ENCODE measurements around the gene MAPK8IP2.

The MAPK8IP2 gene

DNA sequence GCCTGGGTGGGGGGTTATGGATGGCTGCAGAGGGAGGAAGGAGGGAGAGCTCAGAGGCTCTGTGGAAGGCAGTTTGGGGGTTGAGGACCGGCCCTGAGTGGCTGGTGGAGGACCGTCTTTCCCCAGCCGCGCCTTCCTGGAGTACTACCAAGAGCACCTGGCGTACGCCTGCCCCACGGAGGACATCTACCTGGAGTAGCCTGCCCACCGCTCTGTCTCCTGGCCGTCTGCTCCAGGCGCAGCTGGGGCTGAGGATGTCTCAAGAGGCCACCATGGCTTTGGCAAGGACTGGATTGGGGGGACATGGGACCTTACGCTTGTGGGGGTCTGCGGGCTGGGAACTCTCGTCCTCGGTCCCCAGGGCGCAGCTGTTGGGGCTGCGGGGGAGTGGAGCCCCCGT, 10.0 kb downstream of the MAPK8IP2 start:
- no peaks in the 10 kb centered on the region for H3K9me3 ChIP-seq (ENCODE audit: low read length)
- no peaks in the 10 kb centered on the region for H4K20me1 ChIP-seq (ENCODE audit: insufficient read depth, low read length)
- H3K4me3 ChIP-seq (ENCODE audit: low read depth, low read length, poor library complexity, severe bottlenecking): no peak overlapping the region
- H3F3A ChIP-seq (ENCODE audit: insufficient read depth, low read length): no peaks in the 10 kb centered on the region
- no peaks in the 10 kb centered on the region for H3K27me3 ChIP-seq (ENCODE audit: insufficient read depth, low read length)
- no peaks in the 10 kb centered on the region for H3K36me3 ChIP-seq (ENCODE audit: insufficient read depth, low read length)
- no peak overlapping the region for H3K27ac ChIP-seq (ENCODE audit: low read depth, low read length, poor library complexity, severe bottlenecking)
- H3K4me1 ChIP-seq (ENCODE audit: insufficient read depth, low read length, severe bottlenecking): no peaks in the 10 kb centered on the region
- H3K9me2 ChIP-seq (ENCODE audit: low read depth, low read length): no peaks in the 10 kb centered on the region
- H3K4me2 ChIP-seq (ENCODE audit: low read length): no peak overlapping the region
- H3K9ac ChIP-seq (ENCODE audit: low read length): no peak overlapping the region
- H2AFZ ChIP-seq (ENCODE audit: low read length): no peak overlapping the region
- no peaks in the 10 kb centered on the region for H3K79me2 ChIP-seq (ENCODE audit: insufficient read depth, low read length)
- TF ChIP-seq EZH2 (IDR thresholded peaks at IDR 0.05; ENCODE audit: borderline replicate concordance, low read length): no peak
- TF ChIP-seq, protein P1, sequence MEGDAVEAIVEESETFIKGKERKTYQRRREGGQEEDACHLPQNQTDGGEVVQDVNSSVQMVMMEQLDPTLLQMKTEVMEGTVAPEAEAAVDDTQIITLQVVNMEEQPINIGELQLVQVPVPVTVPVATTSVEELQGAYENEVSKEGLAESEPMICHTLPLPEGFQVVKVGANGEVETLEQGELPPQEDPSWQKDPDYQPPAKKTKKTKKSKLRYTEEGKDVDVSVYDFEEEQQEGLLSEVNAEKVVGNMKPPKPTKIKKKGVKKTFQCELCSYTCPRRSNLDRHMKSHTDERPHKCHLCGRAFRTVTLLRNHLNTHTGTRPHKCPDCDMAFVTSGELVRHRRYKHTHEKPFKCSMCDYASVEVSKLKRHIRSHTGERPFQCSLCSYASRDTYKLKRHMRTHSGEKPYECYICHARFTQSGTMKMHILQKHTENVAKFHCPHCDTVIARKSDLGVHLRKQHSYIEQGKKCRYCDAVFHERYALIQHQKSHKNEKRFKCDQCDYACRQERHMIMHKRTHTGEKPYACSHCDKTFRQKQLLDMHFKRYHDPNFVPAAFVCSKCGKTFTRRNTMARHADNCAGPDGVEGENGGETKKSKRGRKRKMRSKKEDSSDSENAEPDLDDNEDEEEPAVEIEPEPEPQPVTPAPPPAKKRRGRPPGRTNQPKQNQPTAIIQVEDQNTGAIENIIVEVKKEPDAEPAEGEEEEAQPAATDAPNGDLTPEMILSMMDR (IDR thresholded peaks at IDR 0.05; ENCODE audit: low read length): no peak

- Histone ChIP-seq H3K36me3 (ENCODE audit: insufficient read depth, low read length) (no peaks in the 10 kb centered on the region), H3K27ac (ENCODE audit: low read depth, low read length, poor library complexity, severe bottlenecking) (no peak overlapping the region), H3K9ac (ENCODE audit: low read length) (no peak overlapping the region), H3K9me2 (ENCODE audit: low read depth, low read length) (no peaks in the 10 kb centered on the region), H4K20me1 (ENCODE audit: insufficient read depth, low read length) (no peaks in the 10 kb centered on the region), H3K4me1 (ENCODE audit: insufficient read depth, low read length, severe bottlenecking) (no peaks in the 10 kb centered on the region), H3K4me3 (ENCODE audit: low read depth, low read length, poor library complexity, severe bottlenecking) (no peak overlapping the region), H3K4me2 (ENCODE audit: low read length) (no peak overlapping the region), H3K9me3 (ENCODE audit: low read length) (no peaks in the 10 kb centered on the region), H3F3A (ENCODE audit: insufficient read depth, low read length) (no peaks in the 10 kb centered on the region), H2AFZ (ENCODE audit: low read length) (no peak overlapping the region), H3K27me3 (ENCODE audit: insufficient read depth, low read length) (no peaks in the 10 kb centered on the region), H3K79me2 (ENCODE audit: insufficient read depth, low read length) (no peaks in the 10 kb centered on the region)
- TF ChIP-seq, protein P1 (IDR thresholded peaks at IDR 0.05; ENCODE audit: low read length): no peak
- TF ChIP-seq EZH2 (IDR thresholded peaks at IDR 0.05; ENCODE audit: borderline replicate concordance, low read length): no peak
Observed at GRCh38 chr22:50611341-50612060, 10.9 kb downstream of the MAPK8IP2 start.

- no peak overlapping the region for H3K9ac ChIP-seq (ENCODE audit: low read length)
- H3F3A ChIP-seq (ENCODE audit: insufficient read depth, low read length): no peaks in the 10 kb centered on the region
- no peaks in the 10 kb centered on the region for H3K27me3 ChIP-seq (ENCODE audit: insufficient read depth, low read length)
- H4K20me1 ChIP-seq (ENCODE audit: insufficient read depth, low read length): no peaks in the 10 kb centered on the region
- H3K4me2 ChIP-seq (ENCODE audit: low read length): no peak overlapping the region
- H2AFZ ChIP-seq (ENCODE audit: low read length): no peak overlapping the region
- no peak overlapping the region for H3K4me3 ChIP-seq (ENCODE audit: low read depth, low read length, poor library complexity, severe bottlenecking)
- TF ChIP-seq, protein P1 (IDR thresholded peaks at IDR 0.05; ENCODE audit: low read length): no peak
- TF ChIP-seq EZH2 (IDR thresholded peaks at IDR 0.05; ENCODE audit: borderline replicate concordance, low read length): no peak
- no peaks in the 10 kb centered on the region for H3K9me2 ChIP-seq (ENCODE audit: low read depth, low read length)
- no peaks in the 10 kb centered on the region for H3K79me2 ChIP-seq (ENCODE audit: insufficient read depth, low read length)
- no peak overlapping the region for H3K27ac ChIP-seq (ENCODE audit: low read depth, low read length, poor library complexity, severe bottlenecking)
- H3K36me3 ChIP-seq (ENCODE audit: insufficient read depth, low read length): no peaks in the 10 kb centered on the region
- H3K4me1 ChIP-seq (ENCODE audit: insufficient read depth, low read length, severe bottlenecking): no peaks in the 10 kb centered on the region
- H3K9me3 ChIP-seq (ENCODE audit: low read length): no peaks in the 10 kb centered on the region
Observed at GRCh38 chr22:50612168-50612527, 11.6 kb downstream of the MAPK8IP2 start.

All from OCI-LY1 (cell line).